K562 (cell line): ENCODE measurements around the gene FAM124A. TPM values are rescaled to one million over a fixed set of nuclear protein-coding genes. Genes with fewer than 3 reads are reported as not detected.

ENCODE experiments used
- ATAC-seq: fragments of 200-7000 bp; cut with Tn5 transposase; 3 replicates; pipeline ENCODE4 v1.9.1; 2020; ENCODE audit warnings: moderate library complexity
- BruUV-seq: library from RNA; stranded (reverse); fragments of 400-500 nt; replicated peaks from 2 replicates; lab custom pipeline; 2021; lab: Mats Ljungman, UMichigan
- CTCF ChIA-PET: fragments of 300-600 bp; formaldehyde crosslinking; extraction: SDS; loops from one replicate; lab custom pipeline; 2021; ENCODE audit warnings: low intra/inter-chr PET ratio; lab: Yijun Ruan, JAX
- POLR2A ChIA-PET: fragments of 300-600, 350-650 bp; sonication (Branson Sonifier 250); formaldehyde crosslinking; extraction: SDS; loops from one replicate; lab custom pipeline; 2021; ENCODE audit warnings: antibody characterized with exemption, inconsistent platforms; lab: Yijun Ruan, JAX
- DNase-seq, 4 experiments: peaks; one replicate each; pipeline versions ENCODE4 v3.0.0 to v3.0.0-alpha.2; 2011 to 2018; ENCODE audit warnings: low spot score in 3 of 4, mixed read lengths in 3 of 4; ENCODE audit errors: extremely low read depth in 1 of 4
- FAIRE-seq: peaks from 2 replicates; lab custom pipeline; 2011; peaks lifted over from hg19 to GRCh38; lab: Jason Lieb, UNC
- H2AFZ ChIP-seq: 2 replicates; pipeline ENCODE4 v1.6.0; 2011; ENCODE audit warnings: low read depth, low read length, control low read depth, inconsistent platforms
- H3K27ac ChIP-seq: fragments of 200-600 bp; 3 replicates; pipeline ENCODE4 v1.8.0; 2011; ENCODE audit warnings: low read depth, mild to moderate bottlenecking, control low read depth, inconsistent platforms, low read length, moderate library complexity, mixed read lengths; ENCODE audit errors: extremely low read depth
- H3K27me3 ChIP-seq, 2 experiments: fragments of 300-600 bp in 1 of 2; 2 replicates in 1 of 2; 3 replicates in 1 of 2; pipeline versions ENCODE4 v1.6.0 to v1.8.0; 2011; ENCODE audit warnings: inconsistent platforms in 2 of 2, low read length in 2 of 2, mild to moderate bottlenecking in 1 of 2, mixed read lengths in 1 of 2, moderate library complexity in 1 of 2; ENCODE audit not compliant: control insufficient read depth in 2 of 2, insufficient read depth in 2 of 2
- H3K36me3 ChIP-seq: fragments of 300-600 bp; 3 replicates; pipeline ENCODE4 v1.8.0; 2011; ENCODE audit warnings: mild to moderate bottlenecking, low read length, inconsistent platforms; ENCODE audit not compliant: control insufficient read depth, insufficient read depth
- H3K4me1 ChIP-seq, 2 experiments: fragments of 200-600 bp in 1 of 2; replicated peaks in 1 of 2; 2 replicates in 1 of 2; 3 replicates in 1 of 2; pipeline versions ENCODE4 v1.5.1 to v1.8.0; 2011; ENCODE audit warnings: inconsistent platforms in 2 of 2, low read length in 2 of 2, mild to moderate bottlenecking in 1 of 2, mixed read lengths in 1 of 2, moderate library complexity in 1 of 2; ENCODE audit not compliant: control insufficient read depth in 2 of 2, insufficient read depth in 2 of 2
- H3K4me2 ChIP-seq: 2 replicates; pipeline ENCODE4 v1.6.1; 2011; ENCODE audit warnings: low read length, control low read depth, inconsistent platforms, mixed read lengths; ENCODE audit not compliant: insufficient read depth
- H3K4me3 ChIP-seq: fragments of 200-600 bp; sonication (generic), shearing (Covaris generic); 2 replicates; pipeline ENCODE4 v1.5.1; 2016; ENCODE audit warnings: control low read depth, inconsistent platforms
- H3K79me2 ChIP-seq: fragments of 200-600 bp; 3 replicates; pipeline ENCODE4 v1.8.0; 2011; ENCODE audit warnings: low read length, inconsistent platforms; ENCODE audit not compliant: control insufficient read depth, insufficient read depth
- H3K9ac ChIP-seq, 2 experiments: 2 replicates each; pipeline versions ENCODE4 v1.6.0 to v1.6.1; 2011; ENCODE audit warnings: low read depth in 2 of 2, low read length in 2 of 2, control low read depth in 1 of 2, inconsistent platforms in 1 of 2, mild to moderate bottlenecking in 1 of 2, mixed read lengths in 1 of 2; ENCODE audit not compliant: insufficient read depth in 1 of 2
- H3K9me1 ChIP-seq: one replicate; pipeline ENCODE4 v1.6.0; 2011; ENCODE audit warnings: inconsistent platforms, mild to moderate bottlenecking, low read length, moderate library complexity; ENCODE audit not compliant: control insufficient read depth, insufficient read depth
- H3K9me3 ChIP-seq: replicated peaks from 2 replicates; pipeline ENCODE4 v1.5.1; 2011; ENCODE audit warnings: low read depth, low read length, inconsistent platforms; ENCODE audit not compliant: control insufficient read depth, insufficient read depth
- H4K20me1 ChIP-seq: replicated peaks from 2 replicates; pipeline ENCODE4 v1.6.1; 2011; ENCODE audit warnings: low read length, inconsistent platforms, mixed read lengths; ENCODE audit not compliant: control insufficient read depth, insufficient read depth
- ATF4 ChIP-seq: fragments of 450-650 bp; formaldehyde crosslinking; IDR thresholded peaks from 2 replicates; pipeline ENCODE4 v1.4.0; 2022; ENCODE audit warnings: mild to moderate bottlenecking, moderate library complexity
- BMI1 ChIP-seq: fragments of 150-350 bp; IDR thresholded peaks from 2 replicates; pipeline ENCODE4 v1.6.1; 2014; ENCODE audit warnings: low read length
- DLX4 ChIP-seq: fragments of 250-450 bp; sonication (Bioruptor Pico); IDR thresholded peaks from 2 replicates; pipeline ENCODE4 v1.6.1; 2021; ENCODE audit warnings: mild to moderate bottlenecking
- KLF13 ChIP-seq: fragments of 450-650 bp; IDR thresholded peaks from 2 replicates; pipeline ENCODE4 v1.6.1; 2016; ENCODE audit warnings: missing genetic modification characterization, low read depth, mild to moderate bottlenecking, missing compliant biosample characterization, moderate library complexity, borderline replicate concordance
- MLX ChIP-seq, 2 experiments: fragments of 450-650 bp in 1 of 2; sonication (generic) in 1 of 2; formaldehyde crosslinking; conservative IDR thresholded peaks; 2 replicates each; pipeline versions ENCODE4 v1.4.0 to v1.8.1; 2020 to 2022; ENCODE audit warnings: mild to moderate bottlenecking in 1 of 2, missing genetic modification reagents in 1 of 2
- NR4A1 ChIP-seq, 2 experiments: fragments of 250-450 bp in 1 of 2; fragments of 450-650 bp in 1 of 2; sonication (Bioruptor Pico) in 1 of 2; IDR thresholded peaks; 2 replicates each; pipeline versions ENCODE4 v1.4.0 to v1.6.1; 2016 to 2020; ENCODE audit warnings: mild to moderate bottlenecking in 2 of 2, missing compliant biosample characterization in 1 of 2, missing genetic modification characterization in 1 of 2, moderate library complexity in 1 of 2
- ZBTB43 ChIP-seq: sonication (generic); formaldehyde crosslinking; IDR thresholded peaks from 2 replicates; pipeline ENCODE4 v1.8.0; 2023; ENCODE audit warnings: mild to moderate bottlenecking, missing genetic modification reagents
- ZNF384 ChIP-seq: IDR thresholded peaks from 2 replicates; pipeline ENCODE4 v1.6.1; 2012; ENCODE audit warnings: low read depth, low read length, improper control_type of control experiment
- ZNF436 ChIP-seq: fragments of 250-450, 450-650 bp; sonication (Bioruptor Pico); formaldehyde crosslinking; IDR thresholded peaks from 2 replicates; pipeline ENCODE4 v1.7.0; 2020; ENCODE audit warnings: mild to moderate bottlenecking
- WGBS: fragments of 100-300 bp; shearing (Covaris generic); methylation state at CpG from one replicate; pipeline ENCODE4 v1.1.6; 2016; ENCODE audit warnings: low coverage, mixed read lengths; ENCODE audit not compliant: insufficient coverage; ENCODE audit errors: missing lambda C conversion rate; 5-methylcytosine and 5-hydroxymethylcytosine counted together
- in situ Hi-C: fragments of 300-500 bp; cut with MboI; formaldehyde crosslinking; loops from 4 replicates; pipeline ENCODE4 v1.15.0; 2018; ENCODE audit warnings: inconsistent platforms, mixed read lengths
- intact Hi-C: fragments of 100-400 bp; cut with micrococcal nuclease; formaldehyde crosslinking; loops from 2 replicates; pipeline ENCODE4 v1.14.2; 2022
- polyA plus RNA-seq, 8 experiments: library from polyadenylated mRNA; depleted of rRNA in 4 of 8; stranded (reverse) in 5 of 8; unstranded in 3 of 8; fragments of >200 nt; fragmentation: Nextera tagmentation in 2 of 8; fragmentation: Illumina TruSeq in 1 of 8; extraction: Ambion mirVana in 2 of 8; extraction: Trizol in 1 of 8; gene quantifications; 2 replicates each; pipeline versions ENCODE4 v1.2.1 to v1.2.3, GENCODE V29; 2011 to 2014; ENCODE audit warnings: inconsistent platforms in 1 of 8, missing spikeins in 1 of 8
- total RNA-seq, 7 experiments: library from RNA; depleted of rRNA in 6 of 7; stranded (reverse); fragments of >200 nt in 6 of 7; fragmentation: Illumina TruSeq in 2 of 7; extraction: Trizol in 2 of 7; gene quantifications; 2 replicates each; pipeline versions ENCODE4 v1.2.1 to v1.2.3, GENCODE V29; 2011 to 2021; ENCODE audit warnings: low replicate concordance in 1 of 7

Gene FAM124A
- total and polyA plus RNA-seq, 9 of the 15 experiments (the other 6 are each of a cell fraction or from before 2014, with no cell fraction given), result not detected

- no TSS peak for BruUV-seq
- Histone ChIP-seq H3K27ac (no peak overlapping the region), H3K4me3 (no peak overlapping the region), H2AFZ (no peak overlapping the region), H3K27me3 (peaks cover 0 to 33% of the 10 kb centered on the region in 2 experiments; a peak in 2 of 5 replicates), H3K9me1 (no peaks in the 10 kb centered on the region), H3K79me2 (no peaks in the 10 kb centered on the region), H4K20me1 (no peaks in the 10 kb centered on the region; the same call in 1 of the 2 replicates), H3K36me3 (no peaks in the 10 kb centered on the region), H3K9me3 (no peaks in the 10 kb centered on the region), H3K4me1 (no peaks in the 10 kb centered on the region), H3K4me2 (no peak overlapping the region), H3K9ac (no peak overlapping the region)
- ChIA-PET POLR2A (no interaction called here), CTCF (no interaction called here)
- FAIRE-seq (no peak), DNase-seq (no peak), ATAC-seq (no peak)
- TF ChIP-seq KLF13 (tag) (no peak), ZNF436 (no peak), BMI1 (no peak), NR4A1 (CRISPR knock-in tag; IDR thresholded peaks at IDR 0.05) (no peak), NR4A1 (tag; IDR thresholded peaks at IDR 0.05) (no peak), MLX (CRISPR knock-in tag; conservative IDR thresholded peaks at IDR 0.05) (no peak), ZBTB43 (CRISPR knock-in tag) (no peak), ZNF384 (no peak), DLX4 (CRISPR knock-in tag) (no peak), ATF4 (CRISPR knock-in tag) (no peak)
- WGBS, result 2% methylated on average over 4 of the region's 4 CpGs
- intact Hi-C loops, result no loop called here
- in situ Hi-C loops, result no loop called here
These were observed 54.4 kb downstream of the FAM124A start for GRCh38 chr13:51276636-51277035.
